NCI-H146 treated with DMSO at 0.1 percent for 48 hours (cell line): ENCODE measurements around the gene CFAP61.
"Not testable (repeated sequence)": the region's sequence is repeated elsewhere in the genome, so short reads cannot be mapped to it uniquely, and the experiment has no call there.

Experiments used
- DNase-seq: peaks from one replicate; lab custom pipeline; 2025; ENCODE audit not compliant: unreplicated experiment; lab: John Stamatoyannopoulos, UW

The CFAP61 gene

GRCh38 chr20:20312562-20312961 is 260.2 kb downstream of the CFAP61 start:
- DNase-seq, result no peak

GRCh38 chr20:20317195-20317594 is 264.9 kb downstream of the CFAP61 start:
- no peak for DNase-seq

DNA sequence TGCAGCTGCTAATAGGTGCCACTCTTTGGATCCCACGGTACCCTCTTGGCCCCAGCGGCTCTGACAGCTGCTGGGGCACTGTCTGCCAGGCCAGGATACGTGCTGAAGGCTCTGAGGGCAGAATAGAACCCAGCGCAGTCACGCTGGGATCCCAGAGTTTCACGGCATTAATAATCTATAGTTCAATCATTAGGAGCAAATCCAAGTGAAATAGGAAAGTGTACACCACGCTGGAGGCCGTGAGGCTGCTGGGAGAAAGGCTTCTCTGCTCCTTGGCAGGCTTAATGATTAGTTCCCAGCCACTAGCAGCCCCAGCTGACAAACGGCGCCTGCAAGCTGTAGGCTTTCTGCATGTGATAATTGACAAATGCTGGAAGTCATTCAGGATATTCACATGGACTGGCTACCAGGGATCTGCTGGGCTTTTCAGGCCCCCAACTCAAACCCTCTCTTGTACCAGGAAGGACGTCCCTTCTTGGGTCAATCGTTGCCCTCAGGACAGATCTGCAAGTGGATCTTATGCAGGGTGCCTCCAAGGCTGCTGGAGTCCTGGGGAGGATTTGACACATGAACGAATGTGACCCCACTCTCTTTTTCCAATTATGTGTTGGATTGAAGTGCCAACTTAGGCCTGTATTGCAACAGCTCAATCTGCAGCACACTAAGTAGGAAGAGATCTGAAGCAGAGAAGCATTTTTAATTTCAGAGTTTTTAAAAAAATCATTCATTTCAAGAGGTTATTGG is 265.5 kb downstream of the CFAP61 start:
- DNase-seq, result no peak

DNA sequence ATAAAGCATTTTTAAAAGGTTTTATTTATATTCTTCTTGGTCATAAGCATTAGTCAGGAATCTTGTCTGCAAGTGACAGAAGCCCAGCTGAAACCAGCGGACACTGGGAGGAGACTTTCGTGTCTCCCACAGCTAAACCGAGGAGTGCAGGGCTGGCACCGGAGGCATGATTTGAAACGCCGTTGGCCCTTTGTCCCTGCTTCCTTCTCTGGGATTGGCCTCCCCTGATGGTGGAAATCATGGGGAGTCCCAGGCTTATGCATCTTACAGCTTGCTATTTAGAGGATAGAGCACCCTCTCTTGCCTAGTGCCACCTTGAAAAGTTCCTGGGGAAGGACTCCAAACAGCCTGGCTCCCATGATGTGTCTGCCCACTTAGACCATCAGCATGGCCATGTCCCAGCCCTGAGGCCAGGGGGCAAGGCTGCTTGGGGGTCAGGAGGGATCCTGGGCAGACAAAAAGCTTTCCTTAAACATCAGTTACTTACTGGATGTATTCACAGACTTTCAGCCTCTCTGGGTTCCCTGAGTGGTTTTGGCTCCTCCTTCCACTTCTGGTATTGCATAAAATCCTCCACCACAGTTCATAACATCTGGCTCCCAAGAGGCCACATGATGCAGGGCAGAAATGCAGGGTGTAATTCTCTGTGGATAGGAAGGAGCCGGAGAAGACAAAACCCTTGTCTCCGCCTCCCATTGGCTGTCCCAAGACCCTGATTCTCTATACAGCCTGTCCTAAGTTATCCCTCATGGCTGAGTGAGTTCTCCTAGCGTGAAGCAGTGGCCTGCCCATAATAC is 266.2 kb downstream of the CFAP61 start:
- no peak for DNase-seq

DNA sequence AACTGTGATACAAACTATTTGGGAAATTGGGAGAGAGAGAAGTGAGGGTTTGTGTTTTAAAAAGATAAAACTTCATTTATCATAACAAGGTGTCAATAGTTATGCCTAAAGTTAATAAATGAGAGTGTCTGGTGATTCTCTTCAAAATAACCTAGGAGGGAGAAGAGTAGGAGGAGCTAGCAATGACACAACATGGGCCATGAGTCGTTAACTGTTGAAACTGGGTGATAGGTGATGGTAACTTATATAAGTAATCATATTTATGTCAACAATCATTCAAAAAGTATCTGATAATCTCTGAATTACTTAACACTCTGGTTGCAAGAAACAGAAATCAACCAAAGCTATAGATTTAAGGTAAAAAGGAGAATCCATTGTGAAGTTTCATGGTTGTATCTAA is 268.8 kb downstream of the CFAP61 start:
- no peak for DNase-seq

DNA sequence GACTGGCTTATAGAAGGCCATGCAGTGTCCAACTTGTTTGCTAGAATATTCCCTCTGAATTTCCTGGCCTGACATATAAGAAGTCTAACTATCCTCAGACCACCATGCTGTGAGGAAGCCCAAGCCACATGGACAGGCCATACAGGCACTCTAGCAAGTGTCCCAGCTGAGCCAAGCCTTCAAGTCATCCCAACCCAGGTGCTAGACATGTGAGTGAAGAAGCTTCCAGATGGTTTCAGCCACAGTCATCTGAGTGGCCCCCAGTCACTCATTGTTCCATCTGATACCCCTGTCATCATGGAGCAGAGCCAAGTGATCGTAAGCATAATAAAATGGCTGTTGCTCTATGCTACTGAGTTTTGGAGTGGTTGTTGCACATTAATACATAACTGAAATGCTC is 269.6 kb downstream of the CFAP61 start:
- DNase-seq, result no peak

DNA sequence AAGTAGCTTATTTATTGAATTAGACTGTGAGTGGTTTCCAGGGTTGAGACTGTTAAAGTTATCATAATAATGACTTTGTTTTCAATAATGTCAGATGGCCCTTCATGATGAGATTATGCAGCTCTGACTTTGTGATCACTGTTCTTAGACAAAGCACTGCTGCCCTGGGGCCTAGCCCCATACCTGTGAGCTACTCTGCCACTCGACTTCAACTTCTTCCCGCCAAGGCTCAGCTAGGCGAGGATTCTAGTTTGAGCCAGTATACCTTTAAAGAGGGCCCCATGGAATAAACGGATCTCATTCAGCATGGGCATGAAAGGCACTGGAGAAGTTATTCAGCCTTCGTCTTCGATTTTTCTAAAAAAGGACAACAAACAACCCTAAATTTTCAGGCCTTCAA is 270.6 kb downstream of the CFAP61 start:
- no peak for DNase-seq

- DNase-seq, result no peak
Observed at GRCh38 chr20:20327746-20328145, 275.4 kb downstream of the CFAP61 start.

DNA sequence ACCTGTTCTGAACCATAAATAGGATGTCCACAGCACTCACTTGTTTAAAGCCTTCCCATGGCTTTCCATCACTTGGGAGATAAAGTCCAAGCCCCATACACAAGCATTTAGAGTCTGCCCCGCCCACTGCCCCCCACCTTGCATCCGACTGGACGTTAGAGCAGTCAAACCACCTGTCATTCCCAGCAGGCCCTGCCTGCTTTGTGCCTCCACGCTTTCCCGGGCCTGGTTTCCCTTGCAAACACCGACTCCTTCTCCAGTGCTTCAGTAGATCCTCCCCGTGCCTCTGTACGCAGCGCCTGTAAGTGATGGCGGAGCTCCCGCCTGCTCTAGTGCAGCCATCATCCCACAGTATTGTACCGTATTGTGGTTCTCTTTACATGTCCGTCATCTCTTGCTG is 277.2 kb downstream of the CFAP61 start:
- no peak for DNase-seq

DNA sequence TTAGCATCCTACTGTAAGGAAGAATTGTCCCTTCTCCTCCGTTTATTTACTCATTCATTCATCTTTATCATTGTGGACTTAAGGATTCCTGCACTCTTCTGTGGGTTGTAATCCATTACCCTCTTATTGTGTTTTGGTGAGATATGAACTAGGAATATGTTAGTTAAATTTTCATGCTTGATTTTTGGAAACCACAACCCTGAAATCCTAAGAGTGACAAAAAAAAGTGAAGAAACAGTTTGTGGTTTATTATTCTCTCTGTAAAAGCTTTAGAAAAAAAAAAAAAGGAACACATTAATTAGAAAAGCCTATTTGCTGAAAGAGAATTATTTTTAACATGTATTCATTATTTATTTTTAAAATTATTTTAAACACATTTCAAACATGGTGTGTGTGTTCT is 278.8 kb downstream of the CFAP61 start:
- DNase-seq, result no peak

DNA sequence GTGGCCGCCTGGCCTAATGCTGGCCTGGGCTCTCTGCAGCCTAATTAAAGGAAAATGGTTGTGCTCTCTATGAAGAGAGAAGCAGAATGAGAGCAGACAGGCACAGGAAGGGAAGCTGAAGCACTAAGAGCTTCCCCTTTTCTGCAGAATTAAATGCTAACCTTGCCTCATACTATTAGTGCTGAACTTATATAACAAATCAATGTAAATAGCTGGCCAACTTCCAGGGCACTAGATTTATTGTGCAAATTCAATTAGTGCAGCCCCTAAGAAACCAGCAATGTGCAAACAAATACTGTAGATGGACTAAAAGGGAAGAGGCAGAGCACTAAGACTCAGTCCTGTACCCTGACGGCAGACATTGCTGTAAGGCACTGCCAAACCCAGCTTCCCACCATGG is 279.5 kb downstream of the CFAP61 start:
- no peak for DNase-seq

DNA sequence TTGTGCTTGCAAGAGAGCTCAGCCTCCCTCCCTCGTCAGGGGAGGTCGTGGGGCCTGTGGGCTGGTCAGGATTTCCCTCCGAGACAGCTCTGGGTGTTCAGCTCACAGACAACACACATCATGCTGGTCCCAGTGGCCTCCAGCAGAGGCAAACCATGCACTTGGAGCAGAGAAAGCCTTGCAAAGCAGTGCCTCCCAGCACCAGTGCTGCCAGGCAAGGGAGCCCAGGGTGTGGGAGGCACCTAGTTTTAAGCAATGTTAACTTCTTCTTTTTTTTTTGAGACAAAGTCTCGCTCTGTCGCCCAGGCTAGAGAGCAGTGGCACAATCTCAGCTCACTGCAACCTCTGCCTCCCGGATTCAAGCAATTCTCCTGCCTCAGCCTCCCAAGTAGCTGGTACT is 281.5 kb downstream of the CFAP61 start:
- DNase-seq, result no peak

DNA sequence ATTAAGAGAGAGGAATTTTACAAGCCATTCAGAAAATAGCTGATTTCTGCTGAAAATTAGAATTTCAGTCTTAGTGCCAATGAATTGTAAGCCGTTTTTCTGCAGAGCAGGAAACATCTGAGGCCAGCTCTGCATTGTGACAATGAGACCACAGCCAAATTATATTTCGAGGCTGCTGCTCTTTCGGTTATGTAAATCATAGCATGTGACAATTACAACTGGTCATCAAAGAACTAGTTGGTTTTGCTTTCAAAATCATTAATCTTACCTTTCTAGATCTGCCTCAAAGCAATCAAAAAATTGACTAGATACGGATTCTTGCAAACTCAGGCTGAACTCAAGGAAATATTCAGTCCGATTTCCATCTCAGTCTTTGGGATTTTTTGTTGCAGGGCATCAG is 282.2 kb downstream of the CFAP61 start:
- no peak for DNase-seq

DNA sequence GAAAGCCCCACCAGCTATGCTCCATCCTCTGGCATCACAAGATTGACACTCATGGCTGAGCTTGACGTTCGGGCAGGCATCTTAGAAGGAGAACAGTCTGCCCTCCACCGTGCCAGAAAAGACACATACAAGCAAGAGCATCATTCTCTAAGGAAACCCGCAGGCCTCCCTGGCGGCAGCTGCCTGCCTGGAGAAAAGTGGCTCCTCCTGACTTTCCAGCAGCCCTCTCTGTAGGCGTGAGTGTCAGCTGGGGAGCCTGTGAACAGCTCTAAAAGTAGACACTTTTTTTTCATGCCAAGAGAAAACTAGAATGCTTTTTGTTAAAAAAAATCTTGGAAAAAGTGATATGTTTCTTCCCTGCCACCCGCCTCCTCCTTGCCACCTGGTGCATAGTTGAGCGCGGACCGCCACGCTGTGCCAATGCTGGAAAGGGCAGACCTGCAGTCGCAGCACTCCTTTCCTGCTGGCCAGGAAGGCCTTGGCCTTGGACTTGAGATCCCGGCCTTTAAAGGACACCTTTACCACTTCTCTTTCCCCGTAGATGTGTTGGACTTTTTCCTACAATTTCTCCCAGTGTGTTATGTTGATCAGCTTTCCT is 285.9 kb downstream of the CFAP61 start:
- no peak for DNase-seq

GRCh38 chr20:20340443-20340842 is 288.1 kb downstream of the CFAP61 start:
- DNase-seq, result no peak

- no peak for DNase-seq
Observed at GRCh38 chr20:20341371-20341770, 289.0 kb downstream of the CFAP61 start.

- no peak for DNase-seq
Observed at GRCh38 chr20:20342066-20342465, 289.7 kb downstream of the CFAP61 start.

GRCh38 chr20:20343932-20344331 is 291.6 kb downstream of the CFAP61 start:
- DNase-seq, result no peak

DNA sequence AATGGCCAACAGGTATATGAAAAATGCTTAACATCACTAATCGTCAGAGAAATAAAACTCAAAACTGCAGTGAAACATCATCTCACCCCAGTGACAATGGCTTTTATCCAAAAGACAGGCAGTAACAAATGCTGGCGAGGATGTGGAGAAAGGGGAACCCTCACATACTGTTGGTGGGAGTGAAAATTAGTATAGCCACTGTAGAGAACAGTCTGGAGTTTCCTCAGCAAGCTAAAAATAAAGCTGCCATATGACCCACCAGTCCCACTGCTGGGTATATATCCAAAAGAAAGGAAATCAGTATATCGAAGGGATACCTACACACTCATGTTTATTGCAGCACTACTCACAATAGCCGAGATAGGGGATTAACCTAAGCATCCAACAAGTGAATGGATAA is 292.1 kb downstream of the CFAP61 start:
- DNase-seq, result no peak

DNA sequence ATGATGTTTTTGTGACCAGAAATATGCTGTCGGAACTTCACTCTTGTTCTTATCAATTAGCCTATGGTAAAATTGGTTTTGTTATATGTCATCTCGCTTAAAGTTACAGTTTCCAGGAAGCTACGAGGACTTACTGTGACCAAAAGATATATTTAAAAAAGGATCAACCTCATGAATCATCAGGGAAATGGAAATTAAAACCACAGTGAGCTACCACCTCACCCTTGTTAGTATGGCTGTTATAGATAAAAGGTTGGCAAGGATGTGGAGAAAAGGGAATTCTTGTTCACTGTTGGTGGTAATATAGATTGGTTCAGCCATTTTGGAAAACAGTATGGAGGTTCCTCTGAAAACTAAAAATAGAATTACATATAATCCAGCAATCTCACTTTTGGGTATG is 301.2 kb downstream of the CFAP61 start:
- no peak for DNase-seq

- DNase-seq, result not testable (repeated sequence)
Observed at GRCh38 chr20:20355503-20355902, 303.2 kb downstream of the CFAP61 start.

DNA sequence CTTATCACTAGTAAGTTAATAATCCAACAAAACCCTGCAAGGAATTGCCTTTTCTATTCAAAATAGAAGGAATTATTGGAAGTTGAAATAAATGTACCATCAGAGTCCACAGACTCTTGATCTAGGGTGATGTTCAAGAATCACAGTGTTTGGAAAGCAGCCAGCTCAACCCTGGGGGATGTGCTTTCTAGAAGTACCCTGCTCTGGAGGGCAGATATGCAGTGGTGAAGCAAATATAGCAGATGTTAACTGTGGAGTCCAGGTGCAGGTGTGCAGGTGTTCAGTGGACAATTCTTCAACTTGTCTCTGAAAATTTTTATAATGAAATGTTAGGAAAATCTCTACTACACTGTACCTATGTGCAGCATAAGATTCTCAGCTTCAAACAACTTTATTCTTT is 306.5 kb downstream of the CFAP61 start:
- peak; percentile 55 for DNase-seq
